HCT116 (cell line): ENCODE data around the gene BIVM. TPM values are rescaled to one million over a fixed set of nuclear protein-coding genes. Genes with fewer than 3 reads are reported as not detected.

Experiments
- ATAC-seq: fragments of 200-7000 bp; cut with Tn5 transposase; 2 replicates; pipeline ENCODE4 v1.9.1; 2020; ENCODE audit warnings: mild to moderate bottlenecking, moderate library complexity
- BruUV-seq: library from RNA; stranded (reverse); fragments of 400-500 nt; replicated peaks from 2 replicates; lab custom pipeline; 2021; lab: Mats Ljungman, UMichigan
- CTCF ChIA-PET: fragments of 300-600 bp; sonication (Branson Sonifier 250); formaldehyde crosslinking; loops from one replicate; lab custom pipeline; 2021; ENCODE audit warnings: antibody characterized with exemption; lab: Charles Lee
- POLR2A ChIA-PET: fragments of 300-600, 350-600 bp; sonication (Branson Sonifier 250); formaldehyde crosslinking; loops from one replicate; lab custom pipeline; 2021; ENCODE audit warnings: antibody characterized with exemption; lab: Charles Lee
- RAD21 ChIA-PET, 2 experiments: fragments of 300-600 bp; sonication (Branson Sonifier 250); formaldehyde crosslinking; loops; one replicate each; lab custom pipeline; 2023; ENCODE audit warnings: low total read pairs in 2 of 2; ENCODE audit not compliant: uncharacterized antibody in 2 of 2, unreplicated experiment in 2 of 2, low non-redundant PET in 1 of 2; lab: Charles Lee
- DNase-seq: peaks from one replicate; pipeline ENCODE4 v3.0.0-alpha.2; 2010; ENCODE audit warnings: low read depth, low spot score
- H2AFZ ChIP-seq: fragments of 200-600 bp; shearing (Covaris generic), sonication (generic); 2 replicates; pipeline ENCODE4 v1.6.1; 2017; ENCODE audit warnings: low read depth, mixed run types, mixed read lengths, antibody characterized with exemption, low read length; ENCODE audit not compliant: poor library complexity, severe bottlenecking
- H3K27ac ChIP-seq: 2 replicates; pipeline ENCODE4 v1.5.1; 2012; ENCODE audit warnings: low read depth, low read length
- H3K27me3 ChIP-seq: fragments of 200-600 bp; sonication (generic); 2 replicates; pipeline ENCODE4 v1.6.1; 2016; ENCODE audit warnings: mixed run types, low read length, mixed read lengths; ENCODE audit not compliant: insufficient read depth
- H3K36me3 ChIP-seq, 2 experiments: fragments of 200-500 bp in 1 of 2; fragments of 200-600 bp in 1 of 2; sonication (Bioruptor generic) in 1 of 2; sonication (generic) in 1 of 2; 2 replicates each; pipeline versions ENCODE4 v1.5.1 to v1.6.1; 2014 to 2016; ENCODE audit warnings: low read length in 2 of 2, inconsistent platforms in 1 of 2, mixed read lengths in 1 of 2, mixed run types in 1 of 2; ENCODE audit not compliant: insufficient read depth in 2 of 2, control insufficient read depth in 1 of 2
- H3K4me1 ChIP-seq, 2 experiments: fragments of 200-600 bp in 1 of 2; sonication (generic) in 1 of 2; 2 replicates each; pipeline versions ENCODE4 v1.5.1 to v1.6.1; 2012 to 2017; ENCODE audit warnings: low read length in 2 of 2, inconsistent platforms in 1 of 2, mild to moderate bottlenecking in 1 of 2, mixed read lengths in 1 of 2, mixed run types in 1 of 2, moderate library complexity in 1 of 2; ENCODE audit not compliant: insufficient read depth in 2 of 2, control insufficient read depth in 1 of 2
- H3K4me2 ChIP-seq: fragments of 200-600 bp; sonication (generic); 2 replicates; pipeline ENCODE4 v1.6.1; 2017; ENCODE audit warnings: mixed run types, low read length, mixed read lengths
- H3K4me3 ChIP-seq, 2 experiments: fragments of 200-600 bp in 1 of 2; sonication (generic) in 1 of 2; replicated peaks in 1 of 2; 2 replicates each; pipeline ENCODE4 v1.5.1; 2011 to 2016; ENCODE audit warnings: low read length in 2 of 2, control low read depth in 1 of 2, low read depth in 1 of 2, mild to moderate bottlenecking in 1 of 2, mixed read lengths in 1 of 2, mixed run types in 1 of 2
- H3K79me2 ChIP-seq: fragments of 200-600 bp; sonication (generic); 2 replicates; pipeline ENCODE4 v1.6.1; 2017; ENCODE audit warnings: mild to moderate bottlenecking, mixed run types, low read length, moderate library complexity, mixed read lengths; ENCODE audit not compliant: insufficient read depth
- H3K9ac ChIP-seq: fragments of 200-600 bp; sonication (generic); 2 replicates; pipeline ENCODE4 v1.6.1; 2016; ENCODE audit warnings: low read length, mixed read lengths
- H3K9me2 ChIP-seq: fragments of 200-600 bp; sonication (generic), shearing (Covaris generic); 2 replicates; pipeline ENCODE4 v1.6.1; 2017; ENCODE audit warnings: mixed run types, mild to moderate bottlenecking, moderate library complexity; ENCODE audit not compliant: insufficient read depth
- H3K9me3 ChIP-seq, 2 experiments: fragments of 200-500 bp in 1 of 2; fragments of 200-600 bp in 1 of 2; sonication (Bioruptor generic) in 1 of 2; sonication (generic) in 1 of 2; 2 replicates each; pipeline ENCODE4 v1.6.1; 2014 to 2017; ENCODE audit warnings: low read length in 2 of 2, mixed read lengths in 2 of 2, inconsistent platforms in 1 of 2, low read depth in 1 of 2, mild to moderate bottlenecking in 1 of 2, mixed run types in 1 of 2, moderate library complexity in 1 of 2; ENCODE audit not compliant: control insufficient read depth in 1 of 2, insufficient read depth in 1 of 2
- H4K20me1 ChIP-seq: fragments of 200-600 bp; sonication (generic), shearing (Covaris generic); 2 replicates; pipeline ENCODE4 v1.6.1; 2017; ENCODE audit warnings: mixed run types, mild to moderate bottlenecking, moderate library complexity; ENCODE audit not compliant: insufficient read depth
- CBX3 ChIP-seq: IDR thresholded peaks from 2 replicates; pipeline ENCODE4 v1.6.1; 2012; ENCODE audit warnings: low read depth
- EGR1 ChIP-seq: IDR thresholded peaks from 2 replicates; pipeline ENCODE4 v1.6.1; 2012; ENCODE audit warnings: low read depth
- POLR2A ChIP-seq: IDR thresholded peaks from 2 replicates; pipeline ENCODE4 v1.7.0; 2011; ENCODE audit warnings: borderline replicate concordance; ENCODE audit not compliant: insufficient read depth, insufficient read length; ENCODE audit errors: extremely low read depth
- REST ChIP-seq: IDR thresholded peaks from 2 replicates; pipeline ENCODE4 v1.6.1; 2012; ENCODE audit warnings: low read depth
- TCF7L2 ChIP-seq: IDR thresholded peaks from 2 replicates; pipeline ENCODE4 v1.7.0; 2011; ENCODE audit warnings: borderline replicate concordance, inconsistent platforms; ENCODE audit not compliant: insufficient read depth, insufficient read length; ENCODE audit errors: extremely low read depth
- YY1 ChIP-seq: IDR thresholded peaks from 2 replicates; pipeline ENCODE4 v1.6.1; 2011; ENCODE audit warnings: low read length, low read depth, moderate library complexity, mild to moderate bottlenecking; ENCODE audit not compliant: insufficient replicate concordance; ENCODE audit errors: extremely low read depth
- ZNF274 ChIP-seq: fragments of 200-500 bp; sonication (Bioruptor generic); IDR thresholded peaks from 2 replicates; pipeline ENCODE4 v1.6.1; 2014; ENCODE audit warnings: mild to moderate bottlenecking, low read depth, low read length, inconsistent platforms
- intact Hi-C: fragments of 100-400 bp; cut with micrococcal nuclease; formaldehyde crosslinking; loops from 2 replicates; pipeline ENCODE4 v1.10.0; 2022
- total RNA-seq: library from RNA; stranded (reverse); gene quantifications from one replicate; pipeline ENCODE4 v1.2.1, GENCODE V29; 2021; ENCODE audit not compliant: unreplicated experiment

Gene BIVM
- total RNA-seq, 1 experiment from 2014 or later: 11.3 TPM

- Histone ChIP-seq H3K9ac (no peak overlapping the region), H3K9me3 (no peaks in the 10 kb centered on the region), H3K27ac (no peak overlapping the region), H3K4me1 (peaks cover 0 to 11% of the 10 kb centered on the region in 2 experiments; a peak in 1 of 4 replicates), H3K79me2 (no peaks in the 10 kb centered on the region), H3K36me3 (peaks cover 5 to 12% of the 10 kb centered on the region in 2 experiments; a peak in 2 of 4 replicates), H3K4me2 (0 out of 2 replicates have a peak overlapping the region, but pooled peaks have one; percentile 4), H3K27me3 (no peaks in the 10 kb centered on the region), H2AFZ (no peak overlapping the region), H4K20me1 (no peaks in the 10 kb centered on the region), H3K4me3 (no peak overlapping the region), H3K9me2 (no peaks in the 10 kb centered on the region)
- intact Hi-C loops: no loop called here
- ChIA-PET CTCF (no interaction called here), POLR2A (no interaction called here), RAD21 (no interaction called here)
- TF ChIP-seq YY1: no peak
- no peak for TF ChIP-seq EGR1
- TF ChIP-seq CBX3: no peak
- TF ChIP-seq REST: no peak
- no peak for TF ChIP-seq TCF7L2
- TF ChIP-seq ZNF274: no peak
- TF ChIP-seq POLR2A: no peak
- DNase-seq (no peak), ATAC-seq (no peak)
- BruUV-seq: no TSS peak
Measured at GRCh38 chr13:102825400-102825799, 26.5 kb downstream of the BIVM start.
